ENCODE measurements around the gene KLK10.

The KLK10 gene

DNA sequence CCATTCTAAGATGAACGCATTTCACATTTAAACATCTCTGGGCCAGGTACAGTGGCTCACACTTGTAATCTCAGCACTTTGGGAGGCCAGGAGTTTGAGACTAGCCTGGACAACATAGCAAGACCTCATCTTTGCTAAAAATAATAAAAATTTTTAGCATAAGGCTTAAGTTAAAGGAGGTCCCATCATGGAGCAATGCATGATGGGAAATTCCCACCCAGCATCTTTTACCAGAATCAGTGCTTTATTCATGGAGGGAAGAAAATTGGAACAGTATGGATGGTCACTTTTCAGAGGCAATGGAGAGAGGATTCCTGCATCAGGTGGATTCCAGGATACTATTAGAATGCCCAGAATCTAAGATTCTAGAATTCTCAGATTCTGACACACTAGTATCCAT is 14.3 kb downstream of the KLK10 start:
- WGBS (ENCODE audit: extremely low coverage, insufficient coverage, low lambda C conversion rate) = no CpG with 5 or more reads among the region's 1 CpG
- Histone ChIP-seq H3K79me1 (ENCODE audit: low read length) (no peaks in the 10 kb centered on the region), H3K4me3 (ENCODE audit: low read length) (no peak overlapping the region), H3K18ac (ENCODE audit: low read length) (no peak overlapping the region), H4K8ac (ENCODE audit: low read depth, low read length) (no peak overlapping the region), H3K9ac (ENCODE audit: low read length) (no peak overlapping the region), H3K27ac (ENCODE audit: low read depth, low read length) (no peak overlapping the region), H2AK5ac (ENCODE audit: low read length) (no peak overlapping the region), H3K27me3 (ENCODE audit: insufficient read depth, low read length, poor library complexity) (no peaks in the 10 kb centered on the region), H3K4me2 (ENCODE audit: low read length) (no peak overlapping the region), H3K56ac (ENCODE audit: low read length) (no peak overlapping the region), H2BK120ac (ENCODE audit: low read depth, low read length) (no peak overlapping the region), H3K23ac (ENCODE audit: low read length) (no peak overlapping the region), H4K5ac (ENCODE audit: low read length) (no peak overlapping the region), H2BK15ac (replicated peaks; ENCODE audit: low read depth) (no peak overlapping the region), H2BK5ac (ENCODE audit: low read length) (no peak overlapping the region), H3K4ac (ENCODE audit: low read depth, low read length) (no peak overlapping the region), H3K36me3 (ENCODE audit: control insufficient read depth, insufficient read depth, low read length) (no peaks in the 10 kb centered on the region), H3K79me2 (ENCODE audit: control insufficient read depth, insufficient read depth, low read length) (no peaks in the 10 kb centered on the region), H3K4me1 (ENCODE audit: control insufficient read depth, low read depth, low read length) (no peaks in the 10 kb centered on the region)
- no peak for DNase-seq

DNA sequence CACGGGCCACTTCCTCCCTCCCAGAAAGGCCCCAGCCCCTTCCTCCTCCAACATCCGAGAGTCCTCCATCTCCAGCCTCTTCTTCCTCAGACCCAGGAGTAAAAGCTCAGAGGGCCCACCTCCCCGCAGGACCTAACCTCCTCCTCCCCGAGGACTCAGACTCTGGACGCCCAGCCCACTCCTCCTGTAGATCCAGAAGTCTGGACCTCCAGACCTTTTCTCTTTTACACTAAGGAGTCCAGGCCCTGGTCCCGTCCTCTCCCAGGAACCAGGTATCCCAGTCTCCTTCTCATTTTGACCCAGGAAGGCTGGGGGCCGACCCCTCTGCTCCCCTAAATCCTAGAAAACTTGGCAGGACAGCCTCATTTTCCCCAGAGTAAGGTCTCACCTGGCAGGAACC is 16.2 kb downstream of the KLK10 start:
- Histone ChIP-seq H2BK5ac (ENCODE audit: low read length) (no peak overlapping the region), H3K23ac (ENCODE audit: low read length) (no peak overlapping the region), H3K4ac (ENCODE audit: low read depth, low read length) (no peak overlapping the region), H3K9ac (ENCODE audit: low read length) (no peak overlapping the region), H3K18ac (ENCODE audit: low read length) (no peak overlapping the region), H2BK15ac (replicated peaks; ENCODE audit: low read depth) (no peak overlapping the region), H3K56ac (ENCODE audit: low read length) (no peak overlapping the region), H3K27me3 (ENCODE audit: insufficient read depth, low read length, poor library complexity) (no peaks in the 10 kb centered on the region), H3K36me3 (ENCODE audit: control insufficient read depth, insufficient read depth, low read length) (no peaks in the 10 kb centered on the region), H3K4me3 (ENCODE audit: low read length) (no peak overlapping the region), H3K27ac (ENCODE audit: low read depth, low read length) (no peak overlapping the region), H2BK120ac (ENCODE audit: low read depth, low read length) (no peak overlapping the region), H2AK5ac (ENCODE audit: low read length) (no peak overlapping the region), H3K79me1 (ENCODE audit: low read length) (no peaks in the 10 kb centered on the region), H3K4me2 (ENCODE audit: low read length) (no peak overlapping the region), H4K5ac (ENCODE audit: low read length) (no peak overlapping the region), H3K79me2 (ENCODE audit: control insufficient read depth, insufficient read depth, low read length) (no peaks in the 10 kb centered on the region), H4K8ac (ENCODE audit: low read depth, low read length) (no peak overlapping the region), H3K4me1 (ENCODE audit: control insufficient read depth, low read depth, low read length) (no peaks in the 10 kb centered on the region)
- no CpG with 5 or more reads among the region's 7 CpGs for WGBS (ENCODE audit: extremely low coverage, insufficient coverage, low lambda C conversion rate)
- DNase-seq = no peak

DNA sequence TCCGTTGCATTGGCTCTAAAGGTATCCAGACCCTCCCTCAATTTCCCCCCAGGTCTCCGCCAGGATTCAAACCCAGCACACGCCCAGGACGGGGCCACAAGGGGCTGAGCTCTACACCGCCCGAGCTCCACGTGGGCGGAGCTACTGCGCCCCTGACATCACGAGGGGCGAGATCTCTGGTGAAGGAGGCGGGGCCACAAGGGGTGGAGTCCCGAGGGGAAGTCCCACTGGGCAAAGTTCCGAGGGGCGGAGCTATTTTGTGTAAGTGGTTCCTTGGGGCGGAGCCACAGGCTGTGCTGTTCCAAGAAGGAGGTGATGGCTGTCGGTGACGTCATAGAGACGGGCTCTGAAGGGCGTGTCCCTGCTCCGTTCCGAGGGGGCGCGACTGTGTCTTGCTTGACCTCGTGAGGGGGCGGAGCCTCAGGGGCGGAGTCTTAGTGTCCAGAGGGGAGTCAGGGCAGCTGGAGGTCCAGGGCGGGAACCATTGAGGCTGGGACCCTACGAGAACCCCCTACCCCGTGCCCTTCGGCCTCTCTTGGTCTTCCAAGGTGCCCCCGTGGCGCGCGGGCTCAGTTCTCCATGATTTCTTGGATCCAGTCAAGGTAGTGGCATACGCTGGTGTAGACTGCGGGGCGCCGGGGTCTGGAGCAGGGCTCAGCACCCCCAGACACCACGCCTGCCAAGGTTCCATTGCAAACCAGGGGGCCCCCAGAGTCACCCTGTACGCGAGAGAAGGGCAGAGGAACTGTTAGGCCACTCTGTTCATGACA is 16.8 kb downstream of the KLK10 start:
- Histone ChIP-seq H4K8ac (ENCODE audit: low read depth, low read length) (no peak overlapping the region), H3K27me3 (ENCODE audit: insufficient read depth, low read length, poor library complexity) (no peaks in the 10 kb centered on the region), H3K79me2 (ENCODE audit: control insufficient read depth, insufficient read depth, low read length) (no peaks in the 10 kb centered on the region), H3K36me3 (ENCODE audit: control insufficient read depth, insufficient read depth, low read length) (no peaks in the 10 kb centered on the region), H3K4ac (ENCODE audit: low read depth, low read length) (no peak overlapping the region), H2BK120ac (ENCODE audit: low read depth, low read length) (no peak overlapping the region), H3K4me1 (ENCODE audit: control insufficient read depth, low read depth, low read length) (no peaks in the 10 kb centered on the region), H3K23ac (ENCODE audit: low read length) (no peak overlapping the region), H2AK5ac (ENCODE audit: low read length) (no peak overlapping the region), H3K4me3 (ENCODE audit: low read length) (no peak overlapping the region), H3K27ac (ENCODE audit: low read depth, low read length) (no peak overlapping the region), H2BK5ac (ENCODE audit: low read length) (no peak overlapping the region), H4K5ac (ENCODE audit: low read length) (no peak overlapping the region), H3K9ac (ENCODE audit: low read length) (peak overlapping the region; percentile 53), H3K4me2 (ENCODE audit: low read length) (peak overlapping the region; percentile 62), H2BK15ac (replicated peaks; ENCODE audit: low read depth) (no peak overlapping the region), H3K79me1 (ENCODE audit: low read length) (no peaks in the 10 kb centered on the region), H3K18ac (ENCODE audit: low read length) (no peak overlapping the region), H3K56ac (ENCODE audit: low read length) (peak overlapping the region; percentile 82)
- WGBS (ENCODE audit: extremely low coverage, insufficient coverage, low lambda C conversion rate) = no CpG with 5 or more reads among the region's 42 CpGs
- peak; percentile 93 for DNase-seq

DNA sequence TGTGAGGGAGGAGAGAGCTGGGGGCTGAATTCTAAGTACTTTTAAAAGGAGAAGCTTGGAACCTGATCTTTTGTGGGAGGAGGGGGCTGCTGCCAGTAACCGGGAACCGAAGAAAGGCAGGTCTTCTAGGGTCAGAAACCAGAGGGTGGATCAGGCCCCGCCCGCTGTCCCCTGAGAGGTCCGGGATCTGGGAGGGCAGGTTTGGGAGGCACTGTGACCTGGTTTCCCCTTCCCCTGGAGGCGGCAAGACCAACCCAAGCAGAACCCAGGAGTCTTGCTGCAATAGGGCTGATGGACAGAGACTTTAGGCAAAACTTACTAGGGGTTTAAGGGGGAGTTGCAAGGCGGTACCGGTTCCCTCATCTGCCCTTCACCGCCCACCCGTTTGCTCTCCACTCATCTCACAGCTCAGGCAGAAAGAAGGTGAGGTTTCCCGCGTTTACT is 17.4 kb downstream of the KLK10 start:
- peak overlapping the region; percentile 53 for H3K9ac ChIP-seq (ENCODE audit: low read length)
- no peak overlapping the region for H3K4ac ChIP-seq (ENCODE audit: low read depth, low read length)
- no peak overlapping the region for H2BK5ac ChIP-seq (ENCODE audit: low read length)
- DNase-seq = no peak
- H3K4me1 ChIP-seq (ENCODE audit: control insufficient read depth, low read depth, low read length) = no peaks in the 10 kb centered on the region
- no peak overlapping the region for H4K8ac ChIP-seq (ENCODE audit: low read depth, low read length)
- no peak overlapping the region for H2AK5ac ChIP-seq (ENCODE audit: low read length)
- H2BK120ac ChIP-seq (ENCODE audit: low read depth, low read length) = no peak overlapping the region
- no peak overlapping the region for H3K27ac ChIP-seq (ENCODE audit: low read depth, low read length)
- no peak overlapping the region for H3K23ac ChIP-seq (ENCODE audit: low read length)
- H3K18ac ChIP-seq (ENCODE audit: low read length) = no peak overlapping the region
- H3K36me3 ChIP-seq (ENCODE audit: control insufficient read depth, insufficient read depth, low read length) = no peaks in the 10 kb centered on the region
- H4K5ac ChIP-seq (ENCODE audit: low read length) = no peak overlapping the region
- H3K4me2 ChIP-seq (ENCODE audit: low read length) = peak overlapping the region; percentile 62
- peak overlapping the region; percentile 82 for H3K56ac ChIP-seq (ENCODE audit: low read length)
- no peaks in the 10 kb centered on the region for H3K79me1 ChIP-seq (ENCODE audit: low read length)
- no CpG with 5 or more reads among the region's 12 CpGs for WGBS (ENCODE audit: extremely low coverage, insufficient coverage, low lambda C conversion rate)
- no peak overlapping the region for H3K4me3 ChIP-seq (ENCODE audit: low read length)
- H3K27me3 ChIP-seq (ENCODE audit: insufficient read depth, low read length, poor library complexity) = no peaks in the 10 kb centered on the region
- no peak overlapping the region for H2BK15ac ChIP-seq (replicated peaks; ENCODE audit: low read depth)
- H3K79me2 ChIP-seq (ENCODE audit: control insufficient read depth, insufficient read depth, low read length) = no peaks in the 10 kb centered on the region

DNA sequence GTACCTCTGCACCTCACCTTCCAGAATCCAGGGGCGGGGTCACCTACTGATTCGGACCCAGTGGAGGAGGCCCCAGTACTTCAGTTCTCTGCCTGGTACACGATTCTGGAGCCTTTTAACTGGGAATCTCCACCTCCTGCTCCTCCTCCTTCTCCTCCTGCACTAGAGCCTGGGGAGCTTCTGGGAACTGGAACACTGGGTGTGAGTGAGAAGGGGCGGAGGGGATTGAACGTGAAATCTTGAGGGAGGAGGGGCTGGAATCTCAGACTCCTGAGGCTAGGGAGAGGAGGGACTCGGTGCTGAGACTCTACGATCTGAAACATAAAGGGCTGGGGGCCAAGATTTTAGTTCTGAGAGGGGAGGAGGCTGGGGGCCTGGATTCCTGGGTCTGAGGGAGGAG is 18.0 kb downstream of the KLK10 start, which contains the start of gene KLK8:
KLK8 (minus strand) TSS at position 90 of the 400 bp plus-strand sequence. CDS start 437 bp downstream, outside the sequence.
- no peak within 1 kb of the TSS for H4K8ac ChIP-seq (ENCODE audit: low read depth, low read length)
- H4K5ac ChIP-seq (ENCODE audit: low read length) = no peak within 1 kb of the TSS
- H2BK15ac ChIP-seq (replicated peaks; ENCODE audit: low read depth) = no peak within 1 kb of the TSS
- H3K27me3 ChIP-seq (ENCODE audit: insufficient read depth, low read length, poor library complexity) = no peaks in the 10 kb centered on the region
- WGBS (ENCODE audit: extremely low coverage, insufficient coverage, low lambda C conversion rate) = no CpG with 5 or more reads among the region's 7 CpGs
- no peak within 1 kb of the TSS for H3K4me3 ChIP-seq (ENCODE audit: low read length)
- peak within 1 kb of the TSS; percentile 53 for H3K9ac ChIP-seq (ENCODE audit: low read length)
- no peaks in the 10 kb centered on the region for H3K36me3 ChIP-seq (ENCODE audit: control insufficient read depth, insufficient read depth, low read length)
- peak; percentile 47 for DNase-seq
- no peaks in the 10 kb centered on the region for H3K79me2 ChIP-seq (ENCODE audit: control insufficient read depth, insufficient read depth, low read length)
- peak within 1 kb of the TSS; percentile 62 for H3K4me2 ChIP-seq (ENCODE audit: low read length)
- H3K23ac ChIP-seq (ENCODE audit: low read length) = no peak within 1 kb of the TSS
- H3K18ac ChIP-seq (ENCODE audit: low read length) = no peak within 1 kb of the TSS
- no peak within 1 kb of the TSS for H3K27ac ChIP-seq (ENCODE audit: low read depth, low read length)
- H3K79me1 ChIP-seq (ENCODE audit: low read length) = no peaks in the 10 kb centered on the region
- no peaks in the 10 kb centered on the region for H3K4me1 ChIP-seq (ENCODE audit: control insufficient read depth, low read depth, low read length)
- no peak within 1 kb of the TSS for H2BK5ac ChIP-seq (ENCODE audit: low read length)
- H3K56ac ChIP-seq (ENCODE audit: low read length) = peak within 1 kb of the TSS; percentile 82
- H2BK120ac ChIP-seq (ENCODE audit: low read depth, low read length) = no peak within 1 kb of the TSS
- H2AK5ac ChIP-seq (ENCODE audit: low read length) = no peak within 1 kb of the TSS
- H3K4ac ChIP-seq (ENCODE audit: low read depth, low read length) = no peak within 1 kb of the TSS

DNA sequence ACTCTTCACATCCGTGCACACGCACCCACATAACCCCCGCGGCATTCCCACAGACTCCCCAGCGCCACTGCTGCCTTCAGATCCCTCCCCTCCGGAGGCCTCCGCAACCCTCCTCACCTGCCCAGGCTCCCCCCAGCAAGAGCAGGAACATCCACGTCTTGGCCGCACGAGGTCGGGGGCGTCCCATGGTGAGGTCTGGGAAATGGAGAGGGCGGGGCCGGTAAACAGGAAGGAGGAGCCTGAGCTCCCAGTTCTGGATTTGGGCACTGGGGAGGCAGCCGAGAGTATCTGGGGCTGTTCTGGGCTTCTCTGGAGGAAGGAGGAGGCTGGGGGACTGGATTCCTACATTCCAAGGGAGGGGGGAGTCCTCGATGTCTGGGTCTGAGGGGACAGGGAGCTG is 18.5 kb downstream of the KLK10 start:
- Histone ChIP-seq H2BK120ac (ENCODE audit: low read depth, low read length) (no peak overlapping the region), H3K36me3 (ENCODE audit: control insufficient read depth, insufficient read depth, low read length) (no peaks in the 10 kb centered on the region), H3K4me3 (ENCODE audit: low read length) (no peak overlapping the region), H3K27ac (ENCODE audit: low read depth, low read length) (no peak overlapping the region), H3K27me3 (ENCODE audit: insufficient read depth, low read length, poor library complexity) (no peaks in the 10 kb centered on the region), H2BK5ac (ENCODE audit: low read length) (no peak overlapping the region), H3K23ac (ENCODE audit: low read length) (no peak overlapping the region), H4K5ac (ENCODE audit: low read length) (no peak overlapping the region), H3K4me1 (ENCODE audit: control insufficient read depth, low read depth, low read length) (no peaks in the 10 kb centered on the region), H3K79me2 (ENCODE audit: control insufficient read depth, insufficient read depth, low read length) (no peaks in the 10 kb centered on the region), H4K8ac (ENCODE audit: low read depth, low read length) (no peak overlapping the region), H2BK15ac (replicated peaks; ENCODE audit: low read depth) (no peak overlapping the region), H3K56ac (ENCODE audit: low read length) (peak overlapping the region; percentile 22), H3K79me1 (ENCODE audit: low read length) (no peaks in the 10 kb centered on the region), H2AK5ac (ENCODE audit: low read length) (no peak overlapping the region), H3K4ac (ENCODE audit: low read depth, low read length) (no peak overlapping the region), H3K9ac (ENCODE audit: low read length) (peak overlapping the region; percentile 3), H3K18ac (ENCODE audit: low read length) (no peak overlapping the region), H3K4me2 (ENCODE audit: low read length) (no peak overlapping the region)
- no CpG with 5 or more reads among the region's 16 CpGs for WGBS (ENCODE audit: extremely low coverage, insufficient coverage, low lambda C conversion rate)
- DNase-seq = peak; percentile 76

Data from mesendoderm (in vitro differentiated cells).